HepG2 (cell line): ENCODE measurements around the gene RPA1. TPM values are rescaled to one million over a fixed set of nuclear protein-coding genes. Genes with fewer than 3 reads are reported as not detected.

Source experiments
- ARNT2 ChIP-seq: sonication (generic); formaldehyde crosslinking; IDR thresholded peaks from 2 replicates; pipeline ENCODE4 v1.8.0; 2022; ENCODE audit warnings: mild to moderate bottlenecking, low read depth, missing genetic modification reagents, moderate library complexity
- BORCS8-MEF2B ChIP-seq: sonication (generic); formaldehyde crosslinking; IDR thresholded peaks from 2 replicates; pipeline ENCODE4 v1.8.0; 2022; ENCODE audit warnings: mild to moderate bottlenecking, missing genetic modification reagents
- IKZF4 ChIP-seq: sonication (generic); formaldehyde crosslinking; IDR thresholded peaks from 2 replicates; pipeline ENCODE4 v1.5.1; 2020; ENCODE audit warnings: borderline replicate concordance, mild to moderate bottlenecking, low read depth, missing genetic modification reagents; ENCODE audit errors: not compliant biosample characterization
- NONO ChIP-seq, 2 experiments: fragments of 450-650 bp in 1 of 2; sonication (generic) in 1 of 2; formaldehyde crosslinking in 1 of 2; IDR thresholded peaks in 1 of 2; conservative IDR thresholded peaks in 1 of 2; 2 replicates each; pipeline versions ENCODE4 v1.6.1 to v1.8.0; 2017 to 2022; ENCODE audit warnings: mild to moderate bottlenecking in 1 of 2, missing genetic modification reagents in 1 of 2, moderate library complexity in 1 of 2
- STAT5B ChIP-seq: sonication (generic); formaldehyde crosslinking; IDR thresholded peaks from 2 replicates; pipeline ENCODE4 v1.4.0; 2020; ENCODE audit warnings: missing genetic modification reagents
- TEAD2 ChIP-seq: sonication (generic); formaldehyde crosslinking; IDR thresholded peaks from 2 replicates; pipeline ENCODE4 v1.9.0; 2021; ENCODE audit warnings: missing genetic modification reagents
- ZNF224 ChIP-seq: sonication (generic); formaldehyde crosslinking; IDR thresholded peaks from 2 replicates; pipeline ENCODE4 v1.5.0; 2020; ENCODE audit warnings: mild to moderate bottlenecking, missing genetic modification reagents
- ZNF788 ChIP-seq: sonication (generic); formaldehyde crosslinking; IDR thresholded peaks from 2 replicates; pipeline ENCODE4 v1.5.0; 2020; ENCODE audit warnings: mild to moderate bottlenecking, missing genetic modification reagents, borderline replicate concordance
- polyA plus RNA-seq, 8 experiments: library from polyadenylated mRNA; depleted of rRNA in 3 of 8; stranded (reverse) in 7 of 8; unstranded in 1 of 8; fragments of >200 nt; fragmentation: Illumina TruSeq in 4 of 8; extraction: Trizol in 4 of 8; gene quantifications; 2 replicates each; pipeline versions ENCODE4 v1.2.1 to v1.2.3, GENCODE V29; 2011 to 2016; ENCODE audit warnings: low read depth in 4 of 8, missing spikeins in 1 of 8, mixed read lengths in 1 of 8; ENCODE audit not compliant: insufficient read depth in 1 of 8
- total RNA-seq, 5 experiments: library from RNA; depleted of rRNA; stranded (reverse); fragments of >200 nt; fragmentation: Illumina TruSeq; extraction: Trizol; gene quantifications; 2 replicates each; pipeline ENCODE4 v1.2.3, GENCODE V29; 2016; ENCODE audit warnings: low read depth in 1 of 5
- TF ChIP-seq, protein P1 (sequence below): sonication (generic); formaldehyde crosslinking; IDR thresholded peaks from 2 replicates; pipeline ENCODE4 v1.4.0; 2020; ENCODE audit warnings: missing genetic modification reagents
- TF ChIP-seq, protein P2 (sequence below): sonication (generic); formaldehyde crosslinking; IDR thresholded peaks from 2 replicates; pipeline ENCODE4 v1.5.0; 2020; ENCODE audit warnings: mild to moderate bottlenecking, missing genetic modification reagents
- TF ChIP-seq, protein P3 (sequence below): sonication (generic); formaldehyde crosslinking; IDR thresholded peaks from 2 replicates; pipeline ENCODE4 v1.4.0; 2020; ENCODE audit warnings: missing genetic modification reagents, borderline replicate concordance
- TF ChIP-seq, protein P4 (sequence below), 2 experiments: fragments of 450-650 bp in 1 of 2; sonication (generic) in 1 of 2; formaldehyde crosslinking; IDR thresholded peaks; 2 replicates each; pipeline versions ENCODE4 v1.5.0 to v1.8.0; 2020 to 2022; ENCODE audit warnings: mild to moderate bottlenecking in 1 of 2, missing genetic modification reagents in 1 of 2
- TF ChIP-seq, protein P5 (sequence below): sonication (generic); formaldehyde crosslinking; IDR thresholded peaks from 2 replicates; pipeline ENCODE4 v1.4.0; 2020; ENCODE audit warnings: missing genetic modification reagents
- TF ChIP-seq, protein P6 (sequence below): sonication (generic); formaldehyde crosslinking; IDR thresholded peaks from 2 replicates; pipeline ENCODE4 v1.8.0; 2022; ENCODE audit warnings: missing genetic modification reagents, mild to moderate bottlenecking, moderate library complexity, borderline replicate concordance

The RPA1 gene
- total and polyA plus RNA-seq, 2 of the 13 experiments (the other 11 are each of a cell fraction or from before 2014, with no cell fraction given): 13.9 to 37.6 TPM

DNA sequence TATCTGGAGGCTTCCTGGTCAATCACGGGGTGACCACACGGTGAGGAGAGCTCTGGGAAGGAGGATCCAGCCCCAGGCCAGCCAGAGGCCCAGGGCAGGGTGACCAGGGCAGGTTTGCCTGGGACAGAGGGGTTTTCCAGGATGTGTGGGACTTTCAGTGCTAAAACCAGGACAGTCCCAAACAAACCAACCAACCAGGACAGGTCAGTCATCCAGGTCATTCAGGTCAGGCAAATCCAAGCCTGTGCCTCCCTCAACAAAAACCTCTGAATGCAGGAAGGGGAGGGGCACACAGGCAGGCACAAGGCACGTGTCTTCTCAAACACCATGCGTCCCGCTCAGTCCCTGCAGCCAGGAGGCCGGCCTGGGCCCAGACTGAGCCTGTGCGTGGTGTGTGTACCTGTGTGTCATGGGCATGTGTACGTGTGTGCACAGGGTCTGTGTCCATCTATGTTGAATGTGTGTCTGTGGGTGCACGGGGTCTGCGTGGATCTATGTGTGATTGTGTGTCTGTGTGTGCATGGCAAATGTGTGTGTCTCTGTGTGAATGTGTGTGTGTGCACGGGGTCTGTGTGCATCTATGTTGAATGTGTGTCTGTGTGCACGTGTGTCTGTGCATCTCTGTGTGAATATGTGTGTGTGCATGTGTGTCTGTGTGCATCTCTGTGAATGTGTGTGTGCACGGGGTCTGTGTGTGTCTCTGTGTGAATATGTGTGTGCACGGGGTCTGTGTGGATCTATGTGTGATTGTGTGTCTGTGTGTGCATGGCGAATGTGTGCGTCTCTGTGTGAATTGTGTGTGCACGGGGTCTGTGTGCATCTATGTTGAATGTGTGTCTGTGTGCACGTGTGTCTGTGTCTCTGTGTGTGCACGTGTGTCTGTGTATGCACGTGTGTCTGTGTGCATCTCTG lies 116.5 kb downstream of the RPA1 start (continued):
- no peak for TF ChIP-seq ZNF224 (CRISPR knock-in tag)
- no peak for TF ChIP-seq STAT5B (CRISPR knock-in tag)
- TF ChIP-seq, protein P1, sequence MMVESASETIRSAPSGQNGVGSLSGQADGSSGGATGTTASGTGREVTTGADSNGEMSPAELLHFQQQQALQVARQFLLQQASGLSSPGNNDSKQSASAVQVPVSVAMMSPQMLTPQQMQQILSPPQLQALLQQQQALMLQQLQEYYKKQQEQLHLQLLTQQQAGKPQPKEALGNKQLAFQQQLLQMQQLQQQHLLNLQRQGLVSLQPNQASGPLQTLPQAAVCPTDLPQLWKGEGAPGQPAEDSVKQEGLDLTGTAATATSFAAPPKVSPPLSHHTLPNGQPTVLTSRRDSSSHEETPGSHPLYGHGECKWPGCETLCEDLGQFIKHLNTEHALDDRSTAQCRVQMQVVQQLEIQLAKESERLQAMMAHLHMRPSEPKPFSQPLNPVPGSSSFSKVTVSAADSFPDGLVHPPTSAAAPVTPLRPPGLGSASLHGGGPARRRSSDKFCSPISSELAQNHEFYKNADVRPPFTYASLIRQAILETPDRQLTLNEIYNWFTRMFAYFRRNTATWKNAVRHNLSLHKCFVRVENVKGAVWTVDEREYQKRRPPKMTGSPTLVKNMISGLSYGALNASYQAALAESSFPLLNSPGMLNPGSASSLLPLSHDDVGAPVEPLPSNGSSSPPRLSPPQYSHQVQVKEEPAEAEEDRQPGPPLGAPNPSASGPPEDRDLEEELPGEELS (CRISPR knock-in tag): 0 out of 2 replicates have a peak, but pooled peaks have one; percentile 22
- TF ChIP-seq, protein P2, sequence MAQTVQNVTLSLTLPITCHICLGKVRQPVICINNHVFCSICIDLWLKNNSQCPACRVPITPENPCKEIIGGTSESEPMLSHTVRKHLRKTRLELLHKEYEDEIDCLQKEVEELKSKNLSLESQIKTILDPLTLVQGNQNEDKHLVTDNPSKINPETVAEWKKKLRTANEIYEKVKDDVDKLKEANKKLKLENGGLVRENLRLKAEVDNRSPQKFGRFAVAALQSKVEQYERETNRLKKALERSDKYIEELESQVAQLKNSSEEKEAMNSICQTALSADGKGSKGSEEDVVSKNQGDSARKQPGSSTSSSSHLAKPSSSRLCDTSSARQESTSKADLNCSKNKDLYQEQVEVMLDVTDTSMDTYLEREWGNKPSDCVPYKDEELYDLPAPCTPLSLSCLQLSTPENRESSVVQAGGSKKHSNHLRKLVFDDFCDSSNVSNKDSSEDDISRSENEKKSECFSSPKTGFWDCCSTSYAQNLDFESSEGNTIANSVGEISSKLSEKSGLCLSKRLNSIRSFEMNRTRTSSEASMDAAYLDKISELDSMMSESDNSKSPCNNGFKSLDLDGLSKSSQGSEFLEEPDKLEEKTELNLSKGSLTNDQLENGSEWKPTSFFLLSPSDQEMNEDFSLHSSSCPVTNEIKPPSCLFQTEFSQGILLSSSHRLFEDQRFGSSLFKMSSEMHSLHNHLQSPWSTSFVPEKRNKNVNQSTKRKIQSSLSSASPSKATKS (CRISPR knock-in tag): no peak
- TF ChIP-seq, protein P3, sequence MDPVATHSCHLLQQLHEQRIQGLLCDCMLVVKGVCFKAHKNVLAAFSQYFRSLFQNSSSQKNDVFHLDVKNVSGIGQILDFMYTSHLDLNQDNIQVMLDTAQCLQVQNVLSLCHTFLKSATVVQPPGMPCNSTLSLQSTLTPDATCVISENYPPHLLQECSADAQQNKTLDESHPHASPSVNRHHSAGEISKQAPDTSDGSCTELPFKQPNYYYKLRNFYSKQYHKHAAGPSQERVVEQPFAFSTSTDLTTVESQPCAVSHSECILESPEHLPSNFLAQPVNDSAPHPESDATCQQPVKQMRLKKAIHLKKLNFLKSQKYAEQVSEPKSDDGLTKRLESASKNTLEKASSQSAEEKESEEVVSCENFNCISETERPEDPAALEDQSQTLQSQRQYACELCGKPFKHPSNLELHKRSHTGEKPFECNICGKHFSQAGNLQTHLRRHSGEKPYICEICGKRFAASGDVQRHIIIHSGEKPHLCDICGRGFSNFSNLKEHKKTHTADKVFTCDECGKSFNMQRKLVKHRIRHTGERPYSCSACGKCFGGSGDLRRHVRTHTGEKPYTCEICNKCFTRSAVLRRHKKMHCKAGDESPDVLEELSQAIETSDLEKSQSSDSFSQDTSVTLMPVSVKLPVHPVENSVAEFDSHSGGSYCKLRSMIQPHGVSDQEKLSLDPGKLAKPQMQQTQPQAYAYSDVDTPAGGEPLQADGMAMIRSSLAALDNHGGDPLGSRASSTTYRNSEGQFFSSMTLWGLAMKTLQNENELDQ (CRISPR knock-in tag): no peak
- TF ChIP-seq ARNT2 (CRISPR knock-in tag): peak; percentile 40; the same call in 1 of the 2 replicates
- TF ChIP-seq NONO (IDR thresholded peaks at IDR 0.05): no peak
- peak; percentile 30; the same call in 1 of the 2 replicates for TF ChIP-seq NONO (CRISPR knock-in tag; conservative IDR thresholded peaks at IDR 0.05)
- TF ChIP-seq, protein P4, sequence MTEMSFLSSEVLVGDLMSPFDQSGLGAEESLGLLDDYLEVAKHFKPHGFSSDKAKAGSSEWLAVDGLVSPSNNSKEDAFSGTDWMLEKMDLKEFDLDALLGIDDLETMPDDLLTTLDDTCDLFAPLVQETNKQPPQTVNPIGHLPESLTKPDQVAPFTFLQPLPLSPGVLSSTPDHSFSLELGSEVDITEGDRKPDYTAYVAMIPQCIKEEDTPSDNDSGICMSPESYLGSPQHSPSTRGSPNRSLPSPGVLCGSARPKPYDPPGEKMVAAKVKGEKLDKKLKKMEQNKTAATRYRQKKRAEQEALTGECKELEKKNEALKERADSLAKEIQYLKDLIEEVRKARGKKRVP (CRISPR knock-in tag; IDR thresholded peaks at IDR 0.05): 0 out of 4 replicates have a peak, but pooled peaks of 1 of the 2 experiments have one; percentile 34
- no peak for TF ChIP-seq TEAD2 (CRISPR knock-in tag)
- TF ChIP-seq, protein P5, sequence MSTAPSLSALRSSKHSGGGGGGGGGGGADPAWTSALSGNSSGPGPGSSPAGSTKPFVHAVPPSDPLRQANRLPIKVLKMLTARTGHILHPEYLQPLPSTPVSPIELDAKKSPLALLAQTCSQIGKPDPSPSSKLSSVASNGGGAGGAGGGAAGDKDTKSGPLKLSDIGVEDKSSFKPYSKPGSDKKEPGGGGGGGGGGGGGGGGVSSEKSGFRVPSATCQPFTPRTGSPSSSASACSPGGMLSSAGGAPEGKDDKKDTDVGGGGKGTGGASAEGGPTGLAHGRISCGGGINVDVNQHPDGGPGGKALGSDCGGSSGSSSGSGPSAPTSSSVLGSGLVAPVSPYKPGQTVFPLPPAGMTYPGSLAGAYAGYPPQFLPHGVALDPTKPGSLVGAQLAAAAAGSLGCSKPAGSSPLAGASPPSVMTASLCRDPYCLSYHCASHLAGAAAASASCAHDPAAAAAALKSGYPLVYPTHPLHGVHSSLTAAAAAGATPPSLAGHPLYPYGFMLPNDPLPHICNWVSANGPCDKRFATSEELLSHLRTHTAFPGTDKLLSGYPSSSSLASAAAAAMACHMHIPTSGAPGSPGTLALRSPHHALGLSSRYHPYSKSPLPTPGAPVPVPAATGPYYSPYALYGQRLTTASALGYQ (CRISPR knock-in tag): no peak
- no peak for TF ChIP-seq ZNF788 (CRISPR knock-in tag)
- 0 out of 2 replicates have a peak, but pooled peaks have one; percentile 51 for TF ChIP-seq BORCS8-MEF2B (CRISPR knock-in tag)
- TF ChIP-seq, protein P6, sequence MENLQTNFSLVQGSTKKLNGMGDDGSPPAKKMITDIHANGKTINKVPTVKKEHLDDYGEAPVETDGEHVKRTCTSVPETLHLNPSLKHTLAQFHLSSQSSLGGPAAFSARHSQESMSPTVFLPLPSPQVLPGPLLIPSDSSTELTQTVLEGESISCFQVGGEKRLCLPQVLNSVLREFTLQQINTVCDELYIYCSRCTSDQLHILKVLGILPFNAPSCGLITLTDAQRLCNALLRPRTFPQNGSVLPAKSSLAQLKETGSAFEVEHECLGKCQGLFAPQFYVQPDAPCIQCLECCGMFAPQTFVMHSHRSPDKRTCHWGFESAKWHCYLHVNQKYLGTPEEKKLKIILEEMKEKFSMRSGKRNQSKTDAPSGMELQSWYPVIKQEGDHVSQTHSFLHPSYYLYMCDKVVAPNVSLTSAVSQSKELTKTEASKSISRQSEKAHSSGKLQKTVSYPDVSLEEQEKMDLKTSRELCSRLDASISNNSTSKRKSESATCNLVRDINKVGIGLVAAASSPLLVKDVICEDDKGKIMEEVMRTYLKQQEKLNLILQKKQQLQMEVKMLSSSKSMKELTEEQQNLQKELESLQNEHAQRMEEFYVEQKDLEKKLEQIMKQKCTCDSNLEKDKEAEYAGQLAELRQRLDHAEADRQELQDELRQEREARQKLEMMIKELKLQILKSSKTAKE (CRISPR knock-in tag): 0 out of 2 replicates have a peak, but pooled peaks have one; percentile 19
- no peak for TF ChIP-seq IKZF4 (CRISPR knock-in tag)
